Spinal cord (tissue), 10 donors: Measurements from ENCODE around the gene ASAP2. TPM values are rescaled to one million over a fixed set of nuclear protein-coding genes. Genes with fewer than 3 reads are reported as not detected.

Experiments used
- DNase-seq, 6 donors: peaks; one replicate each; pipeline versions ENCODE4 v3.0.0 to v3.0.0-alpha.2; 2013 to 2015; ENCODE audit warnings: low spot score in 6 of 6, low read depth in 4 of 6
- H3K27ac ChIP-seq: one replicate; pipeline ENCODE4 v1.5.1; 2013; ENCODE audit warnings: low read depth, low read length, control low read depth
- H3K27me3 ChIP-seq: one replicate; pipeline ENCODE4 v1.6.1; 2013; ENCODE audit warnings: low read length; ENCODE audit not compliant: control insufficient read depth, insufficient read depth
- H3K36me3 ChIP-seq: one replicate; pipeline ENCODE4 v1.6.1; 2013; ENCODE audit warnings: low read length; ENCODE audit not compliant: control insufficient read depth, insufficient read depth
- H3K4me1 ChIP-seq: one replicate; pipeline ENCODE4 v1.6.1; 2013; ENCODE audit warnings: low read length; ENCODE audit not compliant: control insufficient read depth, insufficient read depth
- H3K4me3 ChIP-seq: one replicate; pipeline ENCODE4 v1.5.1; 2013; ENCODE audit warnings: low read depth, low read length, control low read depth
- H3K9me3 ChIP-seq: one replicate; pipeline ENCODE4 v1.6.1; 2013; ENCODE audit warnings: low read length; ENCODE audit not compliant: control insufficient read depth, insufficient read depth
- WGBS: methylation state at CpG from one replicate; pipeline ENCODE4 v1.1.5; 2013; ENCODE audit warnings: missing lambda C conversion rate; ENCODE audit not compliant: insufficient coverage; 5-methylcytosine and 5-hydroxymethylcytosine counted together
- polyA plus RNA-seq, 2 donors: library from polyadenylated mRNA; unstranded; fragments of 120-200 nt; gene quantifications; one replicate each; pipeline ENCODE4 v1.2.1, GENCODE V29; 2013; ENCODE audit not compliant: insufficient read length in 2 of 2
- total RNA-seq, 2 donors: library from RNA; depleted of rRNA in 1 of 2; stranded (reverse); fragments of 120-200 nt in 1 of 2; fragments of >200 nt in 1 of 2; gene quantifications; one replicate each; pipeline versions ENCODE4 v1.2.3 to v1.2.4, GENCODE V29; 2013 to 2014
- donor health status: healthy.

ASAP2 gene
- total and polyA plus RNA-seq, 4 donors, result 30.4 to 48.6 (median 32.5) TPM

DNA sequence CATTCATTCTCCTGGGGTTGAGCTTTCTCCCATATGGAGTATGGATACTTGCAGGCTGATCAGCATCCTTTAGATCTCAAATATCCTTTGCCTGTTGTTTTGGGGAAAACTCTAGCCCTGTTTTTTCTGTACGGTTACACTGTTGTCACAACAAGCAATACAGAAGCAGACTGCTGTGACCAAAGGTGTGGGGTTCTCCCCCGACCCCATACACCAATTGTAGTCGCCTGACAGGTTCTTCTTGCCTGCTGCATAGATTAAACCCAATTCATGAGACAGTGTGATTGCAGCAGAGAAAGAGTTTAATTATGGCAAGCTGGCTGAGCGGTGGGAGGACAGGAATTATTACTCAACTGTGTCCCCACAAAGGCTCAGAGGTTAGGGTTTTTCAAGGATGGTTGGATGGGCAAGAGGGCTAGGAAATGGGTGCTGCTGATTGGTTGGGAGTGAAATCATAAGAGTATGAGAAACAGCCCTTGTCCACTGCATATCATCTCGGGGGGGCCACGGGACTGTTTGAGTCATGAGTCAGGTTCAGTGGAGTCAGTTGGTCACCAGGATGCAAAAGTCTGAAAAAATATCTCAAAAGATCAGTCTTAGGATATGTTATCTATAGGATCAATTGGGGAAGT lies 176.1 kb downstream of the ASAP2 start:
- Histone ChIP-seq H3K4me3 (no peak overlapping the region), H3K36me3 (peaks cover 57% of the 10 kb centered on the region), H3K27me3 (no peaks in the 10 kb centered on the region), H3K4me1 (peaks cover 14% of the 10 kb centered on the region), H3K9me3 (no peaks in the 10 kb centered on the region), H3K27ac (no peak overlapping the region)
- DNase-seq, result no peak
- 96% methylated on average over 4 of the region's 6 CpGs for WGBS

DNA sequence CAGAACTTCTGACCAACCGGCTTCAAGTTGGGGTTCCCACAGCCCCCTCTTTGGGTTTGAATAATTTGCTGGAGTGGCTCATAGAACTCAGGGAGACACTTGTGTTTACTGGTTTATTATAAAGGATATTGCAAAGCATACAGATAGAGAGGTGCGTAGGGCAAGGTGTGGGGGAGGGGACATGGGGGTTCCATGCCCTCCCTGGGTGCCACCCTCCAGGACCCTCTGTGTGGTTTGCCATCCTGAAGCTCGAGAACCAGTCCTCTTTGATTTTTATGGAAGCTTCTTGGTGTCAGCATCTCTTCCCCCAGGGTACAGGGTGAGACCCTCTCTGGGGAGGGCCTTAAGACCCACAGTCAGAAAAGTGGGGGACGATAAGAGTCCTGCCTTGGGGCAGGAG lies 177.9 kb downstream of the ASAP2 start:
- H3K27ac ChIP-seq, result no peak overlapping the region
- no peaks in the 10 kb centered on the region for H3K27me3 ChIP-seq
- H3K9me3 ChIP-seq, result no peaks in the 10 kb centered on the region
- peaks cover 59% of the 10 kb centered on the region for H3K36me3 ChIP-seq
- peaks cover 7% of the 10 kb centered on the region for H3K4me1 ChIP-seq
- H3K4me3 ChIP-seq, result no peak overlapping the region
- DNase-seq, result no peak
- 100% methylated on average over 2 of the region's 4 CpGs for WGBS

DNA sequence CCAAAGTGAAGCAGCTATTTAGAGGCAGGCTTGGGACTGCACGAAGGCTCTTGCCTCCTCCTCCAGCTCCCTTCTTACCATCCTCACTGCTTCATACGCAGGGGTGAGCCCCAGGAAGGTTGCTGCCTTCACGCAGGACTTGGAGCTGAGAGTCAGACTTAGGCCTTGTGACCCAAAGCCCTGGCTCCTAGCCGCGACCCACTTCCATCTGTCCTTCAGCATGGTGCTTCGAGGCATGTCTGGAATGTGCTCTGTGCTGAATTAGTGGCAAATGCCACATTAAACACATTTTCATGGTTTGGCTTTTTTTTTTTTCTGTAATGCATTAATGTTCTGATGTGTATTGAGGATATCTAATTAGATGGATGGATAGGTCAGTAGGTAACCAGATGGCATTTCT lies 179.2 kb downstream of the ASAP2 start:
- Histone ChIP-seq H3K36me3 (peaks cover 64% of the 10 kb centered on the region), H3K9me3 (no peaks in the 10 kb centered on the region), H3K27ac (no peak overlapping the region), H3K27me3 (no peaks in the 10 kb centered on the region), H3K4me1 (peaks cover 4% of the 10 kb centered on the region), H3K4me3 (no peak overlapping the region)
- WGBS, result 89% methylated on average over 5 of the region's 6 CpGs
- DNase-seq, result no peak

DNA sequence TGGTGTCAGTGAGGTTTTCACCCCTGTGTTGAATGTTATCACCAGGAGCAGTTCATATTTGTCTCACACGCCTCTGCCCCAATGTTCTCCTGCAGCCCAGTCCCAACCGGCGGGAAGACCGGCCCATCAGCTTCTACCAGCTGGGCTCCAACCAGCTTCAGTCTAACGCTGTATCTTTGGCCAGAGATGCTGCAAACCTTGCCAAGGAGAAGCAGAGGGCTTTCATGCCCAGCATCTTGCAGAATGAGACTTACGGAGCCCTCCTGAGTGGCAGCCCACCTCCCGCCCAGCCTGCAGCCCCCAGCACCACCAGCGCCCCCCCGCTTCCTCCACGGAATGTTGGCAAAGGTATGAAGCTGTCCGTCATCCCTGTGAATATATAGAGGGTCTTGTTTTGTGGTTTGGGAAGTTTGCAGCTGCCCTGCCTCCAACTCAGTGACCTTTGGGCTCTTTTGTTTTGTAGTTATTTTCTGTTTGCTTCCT lies 181.6 kb downstream of the ASAP2 start:
- Histone ChIP-seq H3K4me1 (peaks cover 14% of the 10 kb centered on the region), H3K27ac (no peak overlapping the region), H3K27me3 (no peaks in the 10 kb centered on the region), H3K4me3 (no peak overlapping the region), H3K36me3 (peaks cover 77% of the 10 kb centered on the region), H3K9me3 (no peaks in the 10 kb centered on the region)
- WGBS, result 77% methylated on average over 9 of the region's 11 CpGs
- DNase-seq, result peak in 1 of 6 donors; percentile 46

- WGBS, result 91% methylated on average over 24 of the region's 28 CpGs
- no peaks in the 10 kb centered on the region for H3K27me3 ChIP-seq
Measured at GRCh38 chr2:9388950-9389911, 182.6 kb downstream of the ASAP2 start.

DNA sequence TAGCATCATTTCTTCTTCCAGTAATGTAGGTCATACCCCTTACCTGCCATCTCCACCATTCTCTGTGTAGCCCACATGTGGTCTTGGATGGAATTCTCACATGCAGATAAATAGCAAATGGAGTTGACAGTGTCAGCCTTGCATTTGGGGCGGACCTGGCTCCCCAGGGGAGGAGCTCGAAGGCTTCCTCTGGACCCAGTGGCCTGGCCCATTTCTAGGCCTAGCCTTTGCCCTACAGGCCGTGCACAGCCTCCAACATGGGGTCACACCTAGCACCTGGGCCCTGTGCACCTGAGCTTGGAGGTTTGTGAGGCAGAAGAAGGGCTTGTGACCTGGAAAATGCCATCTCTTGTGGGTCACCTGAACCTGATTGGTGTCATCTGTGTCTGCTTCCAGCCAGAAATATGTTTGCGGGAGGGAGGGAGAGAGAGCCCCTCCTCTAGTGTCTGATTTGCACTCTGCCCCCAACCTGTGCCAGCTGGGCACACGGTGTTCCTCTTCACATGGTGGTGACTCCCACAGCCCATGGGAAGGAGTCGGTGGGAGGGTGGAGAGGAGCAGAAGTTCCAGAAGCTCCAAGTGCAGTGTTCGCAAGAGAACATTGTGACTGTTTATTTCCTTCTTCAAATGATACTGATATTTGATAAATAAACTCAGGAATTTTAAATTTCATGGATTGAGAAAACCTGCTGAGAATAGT lies 183.7 kb downstream of the ASAP2 start:
- Histone ChIP-seq H3K27me3 (no peaks in the 10 kb centered on the region), H3K9me3 (no peaks in the 10 kb centered on the region), H3K36me3 (peaks cover 79% of the 10 kb centered on the region), H3K4me1 (peaks cover 18% of the 10 kb centered on the region), H3K4me3 (no peak overlapping the region), H3K27ac (no peak overlapping the region)
- no peak for DNase-seq
- WGBS, result 90% methylated on average over 5 of the region's 7 CpGs

More at GRCh38 chr2:9388950-9389911, 182.6 kb downstream of the ASAP2 start:
- H3K9me3 ChIP-seq, result no peaks in the 10 kb centered on the region
- H3K4me3 ChIP-seq, result no peak overlapping the region
- no peak overlapping the region for H3K27ac ChIP-seq
- H3K36me3 ChIP-seq, result peaks cover 81% of the 10 kb centered on the region
- DNase-seq, result no peak
- H3K4me1 ChIP-seq, result peaks cover 18% of the 10 kb centered on the region

GRCh38 chr2:9390991-9391390 lies 184.4 kb downstream of the ASAP2 start:
- peaks cover 18% of the 10 kb centered on the region for H3K4me1 ChIP-seq
- peaks cover 75% of the 10 kb centered on the region for H3K36me3 ChIP-seq
- H3K27me3 ChIP-seq, result no peaks in the 10 kb centered on the region
- H3K4me3 ChIP-seq, result no peak overlapping the region
- no peaks in the 10 kb centered on the region for H3K9me3 ChIP-seq
- no peak overlapping the region for H3K27ac ChIP-seq
- 75% methylated on average over 19 of the region's 19 CpGs for whole genome bisulfite sequencing
- no peak for DNase-seq

DNA sequence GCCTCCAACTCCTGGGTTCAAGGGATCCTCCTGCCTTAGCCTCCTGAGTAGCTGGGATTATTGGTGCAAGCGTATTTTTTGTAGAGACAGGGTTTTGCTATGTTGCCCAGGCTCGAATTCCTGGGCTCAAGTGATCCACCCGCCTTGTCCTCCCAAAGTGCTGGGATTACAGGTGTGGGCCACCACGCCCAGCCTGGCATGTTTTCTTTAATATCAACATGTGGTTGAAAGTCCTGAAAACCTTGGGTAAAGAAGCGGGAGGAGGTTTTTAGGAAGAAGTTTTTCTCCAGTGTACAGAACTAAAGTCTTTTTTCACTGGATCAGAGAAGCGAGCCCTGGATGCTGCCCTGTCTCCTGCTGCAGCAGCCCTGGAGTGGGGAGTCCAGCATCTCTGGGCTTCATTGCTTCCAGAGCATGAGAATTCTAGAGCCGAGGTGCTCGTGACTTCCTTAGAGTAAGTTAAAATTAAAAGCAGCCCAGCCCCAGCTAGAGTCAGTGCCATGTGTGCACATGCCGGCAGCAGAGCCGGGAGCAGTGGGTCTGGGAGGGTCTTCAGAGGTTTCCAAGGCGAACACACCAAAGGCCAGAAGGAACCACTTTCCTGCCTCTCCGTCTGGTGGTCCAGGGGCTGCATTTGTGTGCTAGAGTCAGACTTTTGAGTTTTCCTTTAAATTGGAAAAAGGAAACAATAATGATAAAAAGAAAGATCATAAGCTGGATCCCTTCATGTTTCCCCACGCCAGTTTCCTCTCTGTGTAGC lies 185.5 kb downstream of the ASAP2 start:
- 93% methylated on average over 11 of the region's 13 CpGs for WGBS
- peaks cover 74% of the 10 kb centered on the region for H3K36me3 ChIP-seq
- peak overlapping the region; percentile 82 for H3K27ac ChIP-seq
- peaks cover 18% of the 10 kb centered on the region for H3K4me1 ChIP-seq
- H3K27me3 ChIP-seq, result no peaks in the 10 kb centered on the region
- no peaks in the 10 kb centered on the region for H3K9me3 ChIP-seq
- H3K4me3 ChIP-seq, result no peak overlapping the region
- DNase-seq, result no peak
